ENCODE measurements around the gene GIPC3.

DNA sequence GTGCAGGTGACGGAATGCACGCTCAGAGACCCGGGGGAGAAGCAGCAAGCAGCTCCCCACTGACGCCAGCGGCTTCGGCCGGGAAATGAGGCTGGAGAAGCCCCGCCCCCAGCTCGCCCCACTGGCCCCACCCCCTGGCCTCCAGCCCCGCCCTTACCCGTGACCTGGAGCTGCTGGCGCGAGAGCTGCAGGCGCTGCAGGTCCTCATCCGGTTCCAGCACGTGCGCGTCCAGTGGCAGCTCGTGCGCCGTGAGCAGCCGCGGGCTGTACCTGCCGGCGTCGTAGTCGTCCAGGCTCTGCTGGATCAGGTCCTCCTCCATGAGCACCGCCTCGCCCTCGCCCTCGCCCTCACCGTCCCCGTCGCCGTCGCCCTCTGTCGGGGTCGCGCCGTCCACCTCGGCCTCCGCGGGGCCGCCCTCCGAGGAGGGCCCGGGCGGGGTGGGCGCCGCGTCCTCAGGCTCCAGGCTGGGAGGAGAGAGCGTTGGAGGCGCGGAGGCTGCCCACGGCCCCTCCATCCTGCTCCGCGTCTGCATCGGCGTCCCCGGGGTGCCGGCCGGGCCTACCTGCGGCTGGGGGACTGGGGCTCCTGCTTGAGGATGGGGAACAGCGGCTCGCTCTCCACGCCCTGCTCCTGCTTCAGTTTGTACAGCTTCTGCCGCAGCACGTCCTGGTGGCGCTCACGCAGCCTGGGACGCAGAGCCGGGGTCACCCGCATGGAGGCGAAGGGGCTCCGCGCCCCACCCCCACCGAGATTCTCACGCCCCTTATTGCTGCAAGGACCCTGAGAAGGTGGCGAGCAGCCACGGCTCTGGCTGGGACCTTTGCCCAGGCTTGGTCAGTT, 27.8 kb downstream of the GIPC3 start:
- TF ChIP-seq, protein P1, sequence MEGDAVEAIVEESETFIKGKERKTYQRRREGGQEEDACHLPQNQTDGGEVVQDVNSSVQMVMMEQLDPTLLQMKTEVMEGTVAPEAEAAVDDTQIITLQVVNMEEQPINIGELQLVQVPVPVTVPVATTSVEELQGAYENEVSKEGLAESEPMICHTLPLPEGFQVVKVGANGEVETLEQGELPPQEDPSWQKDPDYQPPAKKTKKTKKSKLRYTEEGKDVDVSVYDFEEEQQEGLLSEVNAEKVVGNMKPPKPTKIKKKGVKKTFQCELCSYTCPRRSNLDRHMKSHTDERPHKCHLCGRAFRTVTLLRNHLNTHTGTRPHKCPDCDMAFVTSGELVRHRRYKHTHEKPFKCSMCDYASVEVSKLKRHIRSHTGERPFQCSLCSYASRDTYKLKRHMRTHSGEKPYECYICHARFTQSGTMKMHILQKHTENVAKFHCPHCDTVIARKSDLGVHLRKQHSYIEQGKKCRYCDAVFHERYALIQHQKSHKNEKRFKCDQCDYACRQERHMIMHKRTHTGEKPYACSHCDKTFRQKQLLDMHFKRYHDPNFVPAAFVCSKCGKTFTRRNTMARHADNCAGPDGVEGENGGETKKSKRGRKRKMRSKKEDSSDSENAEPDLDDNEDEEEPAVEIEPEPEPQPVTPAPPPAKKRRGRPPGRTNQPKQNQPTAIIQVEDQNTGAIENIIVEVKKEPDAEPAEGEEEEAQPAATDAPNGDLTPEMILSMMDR (IDR thresholded peaks at IDR 0.05; ENCODE audit: low read depth, low read length): no peak
- no peak for TF ChIP-seq POLR2A (IDR thresholded peaks at IDR 0.05; ENCODE audit: extremely low read depth, insufficient read length)
